T-cell (primary cell): ENCODE measurements around the gene PRR11. TPM values are rescaled to one million over a fixed set of nuclear protein-coding genes. Genes with fewer than 3 reads are reported as not detected.
"Not testable (repeated sequence)": the region's sequence is repeated elsewhere in the genome, so short reads cannot be mapped to it uniquely, and the experiment has no call there.

ENCODE experiments used
- ATAC-seq, 4 experiments: fragments of 200-7000 bp in 3 of 4; fragments of 150-1000 bp in 1 of 4; cut with Tn5 transposase; replicated peaks in 1 of 4; 1 replicate in 3 of 4; 2 replicates in 1 of 4; pipeline ENCODE4 v1.10.0; 2021; ENCODE audit warnings: moderate library complexity in 3 of 4, mild to moderate bottlenecking in 2 of 4, moderate number of reproducible peaks in 1 of 4
- CTCF ChIA-PET, 2 donors: fragments of 300-600 bp; sonication (Branson Sonifier 250); formaldehyde crosslinking; loops; one replicate each; lab custom pipeline; 2022; ENCODE audit warnings: antibody characterized with exemption in 2 of 2; lab: Charles Lee
- POLR2A ChIA-PET, 2 donors: fragments of 300-600 bp; sonication (Branson Sonifier 250); formaldehyde crosslinking; loops; one replicate each; lab custom pipeline; 2022; ENCODE audit warnings: antibody characterized with exemption in 2 of 2; lab: Charles Lee
- DNase-seq, 35 experiments: peaks; one replicate each; pipeline versions ENCODE4 v3.0.0 to v3.0.0-alpha.2; 2013 to 2023
- H3K27ac ChIP-seq: one replicate; pipeline ENCODE4 v1.5.1; 2013; ENCODE audit warnings: low read length
- H3K27me3 ChIP-seq, 2 experiments: replicated peaks in 1 of 2; 1 replicate in 1 of 2; 2 replicates in 1 of 2; pipeline versions ENCODE4 v1.6.1 to v1.7.0; 2013; ENCODE audit warnings: low read length in 1 of 2, mixed read lengths in 1 of 2; ENCODE audit not compliant: control insufficient read depth in 2 of 2, insufficient read depth in 2 of 2; ENCODE audit errors: extremely low read depth in 1 of 2
- H3K36me3 ChIP-seq, 2 donors: 1 replicate in 1 of 2; 2 replicates in 1 of 2; pipeline versions ENCODE4 v1.6.1 to v1.7.0; 2013; ENCODE audit warnings: low read length in 1 of 2; ENCODE audit not compliant: control insufficient read depth in 2 of 2, insufficient read depth in 1 of 2; ENCODE audit errors: extremely low read depth in 1 of 2
- H3K4me1 ChIP-seq, 2 experiments: 1 replicate in 1 of 2; 2 replicates in 1 of 2; pipeline versions ENCODE4 v1.6.1 to v1.7.0; 2013; ENCODE audit warnings: low read length in 2 of 2, mixed read lengths in 1 of 2; ENCODE audit not compliant: insufficient read depth in 2 of 2, control insufficient read depth in 1 of 2; ENCODE audit errors: extremely low read depth in 1 of 2
- H3K4me3 ChIP-seq, 2 donors: 1 replicate in 1 of 2; 2 replicates in 1 of 2; pipeline versions ENCODE4 v1.5.1 to v1.7.0; 2013; ENCODE audit warnings: mild to moderate bottlenecking in 2 of 2, low read length in 1 of 2, moderate library complexity in 1 of 2; ENCODE audit not compliant: control insufficient read depth in 1 of 2; ENCODE audit errors: extremely low read depth in 1 of 2
- H3K9me3 ChIP-seq: 2 replicates; pipeline ENCODE4 v1.7.0; 2013
- H3K27ac Mint-ChIP-seq, 2 donors: one replicate each; pipeline ENCODE4 v1.8.0; 2020 to 2021; ENCODE audit warnings: mild to moderate bottlenecking in 2 of 2, mixed read lengths in 2 of 2
- H3K27me3 Mint-ChIP-seq, 2 donors: one replicate each; pipeline ENCODE4 v1.8.0; 2021 to 2022; ENCODE audit warnings: mixed read lengths in 2 of 2
- H3K36me3 Mint-ChIP-seq: one replicate; pipeline ENCODE4 v1.8.0; 2021; ENCODE audit warnings: mixed read lengths
- H3K4me1 Mint-ChIP-seq, 3 donors: one replicate each; pipeline ENCODE4 v1.8.0; 2020 to 2022; ENCODE audit warnings: mixed read lengths in 3 of 3, mild to moderate bottlenecking in 1 of 3
- H3K4me3 Mint-ChIP-seq, 3 donors: one replicate each; pipeline ENCODE4 v1.8.0; 2020 to 2022; ENCODE audit warnings: mild to moderate bottlenecking in 3 of 3, mixed read lengths in 3 of 3, moderate library complexity in 3 of 3
- H3K9me3 Mint-ChIP-seq, 3 donors: one replicate each; pipeline ENCODE4 v1.8.0; 2020 to 2022; ENCODE audit warnings: mixed read lengths in 3 of 3
- WGBS: methylation state at CpG from one replicate; pipeline ENCODE4 v1.1.5; 2013; ENCODE audit warnings: missing lambda C conversion rate; ENCODE audit not compliant: insufficient coverage; 5-methylcytosine and 5-hydroxymethylcytosine counted together
- total RNA-seq, 35 experiments: library from RNA in 6 of 35; stranded (reverse) in 6 of 35; fragments of 120-200 nt in 1 of 35; gene quantifications; one replicate each; pipeline versions ENCODE4 v1.2.1 to v1.2.4 and lab custom pipeline; 2013 to 2026

Gene PRR11
- total RNA-seq, 5 donors from 2014 or later (not counting 1 experiment from before 2014, with no cell fraction given) = 1.1 to 3.3 (median 1.8) TPM

DNA sequence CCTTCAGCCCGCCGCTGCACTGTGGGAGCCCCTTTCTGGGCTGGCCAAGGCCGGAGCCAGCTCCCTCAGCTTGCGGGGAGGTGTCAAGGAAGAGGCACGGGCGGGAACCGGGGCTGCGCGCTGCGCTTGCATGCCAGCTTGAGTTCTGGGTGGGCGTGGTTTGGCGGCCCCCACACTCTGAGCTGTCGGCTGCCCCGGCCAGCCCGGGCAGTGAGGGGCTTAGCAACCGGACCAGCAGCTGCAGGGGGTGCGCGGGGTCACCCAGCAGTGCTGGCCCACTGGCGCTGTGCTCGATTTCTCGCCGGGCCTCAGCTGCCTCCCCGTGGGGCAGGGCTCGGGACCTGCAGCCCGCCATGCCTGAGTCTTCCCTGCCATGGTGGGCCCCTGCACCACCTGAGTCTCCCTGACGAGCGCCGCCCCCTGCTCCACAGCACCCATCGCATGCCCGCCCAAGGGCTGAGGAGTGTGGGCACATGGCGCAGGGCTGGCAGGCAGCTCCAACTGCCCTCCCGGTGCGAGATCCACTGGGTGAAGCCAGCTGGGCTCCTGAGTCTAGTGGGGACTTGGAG, 17.0 kb downstream of the PRR11 start:
- H3K9me3 Mint-ChIP-seq = no peaks in the 10 kb centered on the region
- Histone ChIP-seq H3K27ac (no peak overlapping the region), H3K9me3 (no peaks in the 10 kb centered on the region), H3K4me1 (peaks cover 0 to 3% of the 10 kb centered on the region in 2 experiments), H3K27me3 (no peaks in the 10 kb centered on the region), H3K36me3 (no peaks in the 10 kb centered on the region), H3K4me3 (no peak overlapping the region)
- POLR2A ChIA-PET = no interaction called here
- H3K36me3 Mint-ChIP-seq = peaks cover 4% of the 10 kb centered on the region
- H3K27me3 Mint-ChIP-seq = no peaks in the 10 kb centered on the region
- no peaks in the 10 kb centered on the region for H3K4me1 Mint-ChIP-seq
- no peak overlapping the region for H3K27ac Mint-ChIP-seq
- no peak for ATAC-seq
- no peak overlapping the region for H3K4me3 Mint-ChIP-seq
- CTCF ChIA-PET = no interaction called here
- no peak for DNase-seq
- 98% methylated on average over 30 of the region's 33 CpGs for WGBS

DNA sequence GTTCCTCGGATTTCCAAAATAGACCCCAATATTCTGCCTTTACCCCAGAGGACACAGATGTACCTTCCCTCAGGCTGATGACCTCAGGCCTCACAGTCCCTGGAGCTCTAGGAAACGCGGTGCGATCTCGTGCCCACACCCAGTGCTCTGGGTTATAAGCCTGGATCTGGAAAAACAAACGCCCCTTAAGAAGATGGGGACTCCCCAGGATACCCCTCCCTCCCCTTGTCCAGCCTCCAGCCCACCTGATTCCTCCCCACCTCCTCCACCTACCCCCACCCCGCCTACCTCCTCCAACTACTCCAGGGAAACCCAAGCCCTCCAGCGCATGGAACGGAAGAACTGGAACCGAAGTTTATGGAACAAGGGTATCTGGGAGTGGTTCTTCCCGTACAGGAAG, 19.1 kb downstream of the PRR11 start:
- DNase-seq = no peak
- Mint-ChIP-seq H3K4me3 (no peak overlapping the region), H3K27ac (no peak overlapping the region), H3K27me3 (no peaks in the 10 kb centered on the region), H3K36me3 (peaks cover 4% of the 10 kb centered on the region), H3K9me3 (no peaks in the 10 kb centered on the region), H3K4me1 (no peaks in the 10 kb centered on the region)
- WGBS = 92% methylated on average over 4 of the region's 11 CpGs
- peaks cover 0 to 3% of the 10 kb centered on the region in 2 experiments for H3K4me1 ChIP-seq
- H3K27me3 ChIP-seq = no peaks in the 10 kb centered on the region
- H3K27ac ChIP-seq = no peak overlapping the region
- H3K4me3 ChIP-seq = no peak overlapping the region
- H3K9me3 ChIP-seq = no peaks in the 10 kb centered on the region
- no peaks in the 10 kb centered on the region for H3K36me3 ChIP-seq
- POLR2A ChIA-PET = no interaction called here
- ATAC-seq = no peak
- CTCF ChIA-PET = no interaction called here

DNA sequence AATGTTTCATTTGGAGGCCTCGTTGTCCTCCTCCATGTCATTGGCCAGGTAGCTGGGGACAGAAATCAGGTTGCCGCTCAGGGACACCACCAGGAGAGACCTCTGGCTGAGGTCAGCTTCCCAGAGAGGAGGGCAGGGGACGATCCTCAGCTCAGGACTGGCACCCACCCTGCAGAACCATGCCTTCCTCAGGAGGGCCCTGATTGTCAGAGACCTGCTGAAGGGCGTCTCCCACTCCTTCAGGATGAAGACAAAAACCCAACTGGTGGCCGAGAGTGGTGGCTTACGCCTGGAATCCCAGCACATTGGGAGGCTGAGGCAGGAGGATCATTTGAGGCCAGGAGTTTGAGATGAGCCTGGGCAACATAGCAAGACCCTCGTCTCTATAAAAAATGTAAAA, 19.5 kb downstream of the PRR11 start:
- Histone ChIP-seq H3K27me3 (no peaks in the 10 kb centered on the region), H3K36me3 (no peaks in the 10 kb centered on the region), H3K9me3 (no peaks in the 10 kb centered on the region), H3K4me1 (no peaks in the 10 kb centered on the region), H3K4me3 (no peak overlapping the region), H3K27ac (no peak overlapping the region)
- ATAC-seq = no peak
- peaks cover 4% of the 10 kb centered on the region for H3K36me3 Mint-ChIP-seq
- H3K27ac Mint-ChIP-seq = no peak overlapping the region
- H3K4me3 Mint-ChIP-seq = no peak overlapping the region
- DNase-seq = no peak
- ChIA-PET CTCF (no interaction called here), POLR2A (no interaction called here)
- no peaks in the 10 kb centered on the region for H3K4me1 Mint-ChIP-seq
- no peaks in the 10 kb centered on the region for H3K27me3 Mint-ChIP-seq
- no peaks in the 10 kb centered on the region for H3K9me3 Mint-ChIP-seq
- WGBS = 97% methylated on average over 6 of the region's 7 CpGs

DNA sequence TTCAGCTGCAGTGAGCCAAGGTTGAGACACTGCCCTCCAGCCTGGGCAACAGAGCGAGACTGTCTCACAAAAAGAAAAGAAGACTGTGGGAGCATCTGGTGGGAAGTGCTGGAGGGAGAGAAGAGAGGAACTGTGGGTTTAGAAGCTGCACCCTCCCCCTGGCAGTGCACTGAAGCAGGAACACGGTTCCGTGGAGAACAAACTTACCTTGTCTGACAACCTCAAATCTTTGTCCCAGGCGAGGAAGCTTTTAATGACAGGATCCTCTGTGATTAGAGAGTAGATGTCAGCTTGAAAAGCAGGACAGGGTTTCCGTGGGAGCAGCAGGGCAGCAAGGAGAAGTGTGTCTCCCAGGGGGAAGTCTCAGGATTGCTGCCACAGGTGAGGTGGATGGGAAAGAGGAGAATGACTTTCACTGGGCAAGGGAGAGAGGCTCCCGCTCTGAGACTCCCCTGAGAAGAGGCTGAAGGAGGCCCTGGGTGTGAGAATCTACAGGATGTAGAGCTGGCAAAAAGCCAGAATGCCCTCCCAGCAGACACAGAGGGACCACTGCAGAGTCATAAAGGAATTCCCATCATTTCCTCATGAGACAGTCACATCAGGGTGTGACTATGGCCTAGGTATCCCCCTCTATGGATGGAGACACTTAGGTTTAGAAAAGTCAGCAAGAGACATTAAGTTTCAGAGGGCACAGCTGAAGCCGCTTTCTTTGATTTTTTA, 22.9 kb downstream of the PRR11 start:
- H3K4me1 Mint-ChIP-seq = no peaks in the 10 kb centered on the region
- Histone ChIP-seq H3K4me1 (no peaks in the 10 kb centered on the region), H3K9me3 (no peaks in the 10 kb centered on the region), H3K4me3 (no peak overlapping the region), H3K27me3 (no peaks in the 10 kb centered on the region), H3K27ac (no peak overlapping the region), H3K36me3 (no peaks in the 10 kb centered on the region)
- no peaks in the 10 kb centered on the region for H3K9me3 Mint-ChIP-seq
- 91% methylated on average over 5 of the region's 7 CpGs for WGBS
- peaks cover 4% of the 10 kb centered on the region for H3K36me3 Mint-ChIP-seq
- CTCF ChIA-PET = no interaction called here
- POLR2A ChIA-PET = interaction anchor here in 1 of 2 donors (0.6 kb wide), 1 partner anchor 68 kb away, joined by 5 read pairs; no protein-coding TSS in a partner anchor
- DNase-seq = no peak
- ATAC-seq = no peak
- H3K27me3 Mint-ChIP-seq = no peaks in the 10 kb centered on the region
- no peak overlapping the region for H3K27ac Mint-ChIP-seq
- H3K4me3 Mint-ChIP-seq = no peak overlapping the region

DNA sequence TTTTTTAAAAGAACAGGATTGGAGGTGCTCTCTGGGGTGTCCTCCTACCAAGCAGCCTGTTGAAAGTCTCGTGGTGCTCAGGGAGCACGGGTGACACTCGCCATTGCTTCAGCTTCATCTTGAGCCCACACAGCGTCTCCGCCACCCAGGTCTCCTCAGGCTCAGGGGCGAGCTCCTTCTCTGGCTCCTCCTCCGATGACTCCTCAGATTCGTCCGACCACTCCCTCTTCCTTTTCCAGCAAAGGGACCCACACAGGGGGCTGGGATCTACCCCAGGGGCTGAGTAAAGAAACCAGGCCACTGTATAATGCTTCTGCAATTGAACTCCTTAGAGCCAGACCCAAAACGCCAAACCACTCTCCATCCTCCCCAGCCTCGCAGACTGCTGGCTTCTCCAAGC, 24.1 kb downstream of the PRR11 start:
- POLR2A ChIA-PET, H3K4me3 Mint-ChIP-seq, H3K9me3 Mint-ChIP-seq, H3K27me3 ChIP-seq, H3K4me1 Mint-ChIP-seq, H3K4me3 ChIP-seq, H3K36me3 ChIP-seq, H3K27ac ChIP-seq, H3K27ac Mint-ChIP-seq, H3K4me1 ChIP-seq, H3K36me3 Mint-ChIP-seq, DNase-seq, H3K27me3 Mint-ChIP-seq, ATAC-seq, H3K9me3 ChIP-seq: not testable (repeated sequence)
- CTCF ChIA-PET = interaction anchor here in 1 of 2 donors (0.6 kb wide), 1 partner anchor 175 kb away, joined by 3 read pairs; no protein-coding TSS in a partner anchor
- WGBS = 96% methylated on average over 11 of the region's 11 CpGs

DNA sequence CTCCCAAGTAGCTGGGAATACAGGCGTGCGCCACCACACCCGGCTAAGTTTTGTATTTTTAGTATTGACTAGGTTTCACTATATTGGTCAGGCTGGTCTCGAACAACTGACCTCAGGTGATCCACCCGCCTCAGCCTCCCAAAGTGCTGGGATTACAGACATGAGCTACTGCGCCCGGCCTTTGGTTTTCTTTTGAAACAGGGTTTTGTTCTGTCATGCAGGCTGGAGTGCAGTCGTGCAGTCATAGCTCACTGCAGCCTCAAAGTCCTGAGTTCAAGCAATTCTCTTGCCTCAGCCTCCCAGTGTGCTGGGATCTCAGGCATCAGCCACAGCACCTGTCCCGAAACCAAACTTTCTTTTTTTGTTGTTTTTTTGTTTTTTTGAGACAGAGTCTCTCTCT, 25.1 kb downstream of the PRR11 start:
- Mint-ChIP-seq H3K27me3 (no peaks in the 10 kb centered on the region), H3K4me3 (no peak overlapping the region), H3K36me3 (no peaks in the 10 kb centered on the region), H3K9me3 (no peaks in the 10 kb centered on the region), H3K27ac (no peak overlapping the region), H3K4me1 (no peaks in the 10 kb centered on the region)
- no peaks in the 10 kb centered on the region for H3K9me3 ChIP-seq
- DNase-seq (no peak), ATAC-seq (no peak)
- 98% methylated on average over 6 of the region's 9 CpGs for WGBS
- no peak overlapping the region for H3K27ac ChIP-seq
- H3K4me1 ChIP-seq = no peaks in the 10 kb centered on the region
- H3K27me3 ChIP-seq = no peaks in the 10 kb centered on the region
- ChIA-PET CTCF (no interaction called here), POLR2A (interaction anchor here in 1 of 2 donors (0.6 kb wide), 1 partner anchor 10 kb away, joined by 3 read pairs; no protein-coding TSS in a partner anchor)
- no peak overlapping the region for H3K4me3 ChIP-seq
- H3K36me3 ChIP-seq = no peaks in the 10 kb centered on the region
